Mesenteric fat pad (tissue), 1 donor: ENCODE measurements around the gene SERTAD3. TPM values are rescaled to one million over a fixed set of nuclear protein-coding genes. Genes with fewer than 3 reads are reported as not detected.
"Not testable (repeated sequence)": the region's sequence is repeated elsewhere in the genome, so short reads cannot be mapped to it uniquely, and the experiment has no call there.

Experiments used
- DNase-seq: peaks from one replicate; pipeline ENCODE4 v3.0.0-alpha.2; 2020; ENCODE audit warnings: low spot score
- total RNA-seq: library from RNA; stranded (reverse); fragmentation: NEBNext Ultra II Directional; extraction: Animal tissue kit (Norgen Biotek cat#: 25700); gene quantifications from one replicate; pipeline ENCODE4 v1.2.1, GENCODE V29; 2021
- donor health status: DM: yes; HTN: yes; CAD: no.

Gene SERTAD3
- total RNA-seq, 1 donor from 2014 or later = 40.7 TPM

DNA sequence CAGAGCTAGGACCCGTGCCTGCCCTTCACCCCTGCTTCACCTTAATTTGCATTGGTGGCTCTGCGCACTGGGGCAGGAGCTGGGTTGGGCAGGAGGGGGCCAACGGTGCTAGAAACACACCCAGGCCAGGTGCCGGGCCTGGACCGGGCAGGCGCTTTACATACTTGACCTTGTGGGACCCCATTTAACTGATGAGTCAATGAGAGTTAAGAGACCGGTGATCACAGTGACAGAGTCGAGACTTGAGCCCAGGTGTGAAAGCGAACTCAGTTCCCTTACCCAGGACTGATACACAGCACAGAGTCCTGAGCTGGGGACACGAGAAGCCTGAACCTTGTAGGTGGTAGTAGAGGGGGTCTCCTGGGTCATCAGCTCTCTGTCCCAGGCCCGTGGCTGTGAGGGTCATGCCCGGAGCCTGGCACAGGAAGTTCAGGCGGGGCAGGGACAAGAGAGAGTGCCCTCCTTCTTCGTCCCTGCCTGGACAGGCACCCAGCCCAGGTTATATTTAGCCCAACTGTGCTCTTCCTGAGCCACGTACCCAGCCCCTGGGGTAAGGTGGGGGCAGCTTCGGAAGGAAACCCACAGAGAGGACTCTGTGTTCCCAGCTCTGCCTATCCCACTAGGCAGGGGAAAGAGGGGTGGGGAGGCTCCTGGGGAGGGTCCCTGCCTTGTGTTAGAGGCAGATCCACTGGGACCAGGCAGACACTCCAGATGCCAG, 32.9 kb downstream of the SERTAD3 start:
- DNase-seq = no peak

GRCh38 chr19:40410030-40410389, 34.1 kb downstream of the SERTAD3 start:
- no peak for DNase-seq

DNA sequence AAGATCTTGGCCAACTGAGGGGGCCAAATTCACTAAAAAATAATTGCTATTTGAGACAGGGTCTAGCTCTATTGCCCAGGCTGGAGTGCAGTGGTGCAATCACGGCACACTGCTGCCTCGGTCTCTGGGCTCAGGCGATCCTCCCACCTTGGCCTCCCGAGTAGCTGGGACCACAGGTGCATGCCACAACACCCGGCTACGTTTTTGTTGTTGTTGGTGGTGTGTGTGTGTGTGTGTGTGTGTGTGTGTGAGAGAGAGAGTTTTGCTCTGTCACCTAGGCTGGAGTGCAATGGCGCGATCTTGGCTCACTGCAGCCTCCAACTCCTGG, 35.6 kb downstream of the SERTAD3 start:
- DNase-seq = not testable (repeated sequence)

DNA sequence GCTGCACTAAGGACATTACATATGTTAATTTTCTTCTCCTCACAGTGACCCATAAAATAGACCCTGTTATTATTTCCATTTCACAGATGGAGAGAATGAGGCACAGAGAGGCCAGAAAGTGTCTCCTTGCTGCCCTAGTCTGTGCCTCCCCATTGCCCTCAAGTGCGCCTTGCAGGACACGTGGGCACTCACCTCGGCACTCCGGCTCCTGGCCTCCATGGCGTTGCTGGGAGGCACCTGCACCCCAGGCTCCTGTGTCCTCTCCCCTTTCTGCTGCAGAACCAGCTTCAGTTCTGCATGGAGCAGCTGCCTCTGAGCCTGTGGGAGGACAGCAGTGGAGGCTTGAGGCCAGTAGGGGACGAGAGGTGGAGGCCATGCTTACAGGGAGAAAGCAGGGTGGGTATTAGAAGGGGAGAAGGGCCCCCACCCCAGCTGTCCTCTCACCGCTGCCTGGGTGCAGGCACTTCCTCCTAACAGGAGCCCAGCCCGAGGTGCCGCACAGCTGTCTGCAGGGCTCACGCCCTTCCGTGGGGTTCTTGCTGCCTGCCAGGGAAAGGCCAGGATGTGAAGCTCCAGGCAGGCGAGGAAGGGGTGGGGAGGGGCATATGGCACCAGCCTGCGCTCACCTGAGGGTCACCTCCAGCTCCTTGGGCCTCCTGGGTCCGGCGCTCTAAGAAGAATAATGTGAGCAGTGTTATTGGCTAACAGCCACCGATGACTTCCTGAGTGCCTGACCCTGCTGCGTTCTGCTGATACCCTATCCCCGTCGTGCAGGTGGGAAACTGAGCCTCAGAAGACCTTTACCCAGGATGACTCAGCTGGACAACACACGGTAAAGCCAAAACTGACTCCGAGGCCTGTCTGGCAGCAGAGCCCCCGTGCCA, 36.2 kb downstream of the SERTAD3 start:
- DNase-seq = no peak

GRCh38 chr19:40403262-40403984, 40.7 kb downstream of the SERTAD3 start:
- DNase-seq = peak; percentile 93

- no peak for DNase-seq
These were observed 43.6 kb downstream of the SERTAD3 start for GRCh38 chr19:40400559-40400958.

DNA sequence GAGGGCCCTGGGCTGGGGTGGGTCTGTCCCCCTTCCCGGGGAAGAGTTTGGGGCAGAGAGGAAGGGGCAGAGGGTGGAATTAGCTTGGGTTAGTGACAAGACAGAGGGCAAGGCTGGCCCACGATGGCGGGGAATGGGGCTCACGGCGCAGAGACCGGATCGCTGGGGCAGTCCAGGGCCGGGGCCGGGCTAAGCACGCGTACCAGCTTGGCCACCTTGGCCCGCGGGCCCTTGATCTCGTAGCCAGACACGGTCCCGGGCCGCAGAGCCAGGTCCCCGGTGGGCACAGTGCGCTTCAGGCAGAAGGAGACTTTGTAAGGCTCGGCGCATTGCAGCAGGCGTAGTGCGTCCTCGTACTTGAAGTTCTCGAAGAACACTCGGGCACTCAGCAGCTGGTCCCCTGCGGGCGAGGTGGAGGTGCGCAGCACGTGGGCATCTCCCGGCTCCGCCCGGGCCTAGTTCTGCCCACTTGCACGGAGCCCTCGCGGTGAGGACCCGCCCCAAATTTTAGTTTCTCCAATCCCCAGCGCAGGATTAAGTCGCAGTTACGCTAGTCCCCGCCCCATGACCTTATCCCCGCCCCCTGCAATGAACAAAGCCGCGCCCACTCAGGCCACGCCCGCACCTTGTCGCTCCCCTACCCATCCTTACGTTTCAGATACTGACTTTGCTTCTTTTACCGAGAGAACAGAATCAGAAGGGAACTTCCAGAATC, 45.6 kb downstream of the SERTAD3 start:
- DNase-seq = no peak

DNA sequence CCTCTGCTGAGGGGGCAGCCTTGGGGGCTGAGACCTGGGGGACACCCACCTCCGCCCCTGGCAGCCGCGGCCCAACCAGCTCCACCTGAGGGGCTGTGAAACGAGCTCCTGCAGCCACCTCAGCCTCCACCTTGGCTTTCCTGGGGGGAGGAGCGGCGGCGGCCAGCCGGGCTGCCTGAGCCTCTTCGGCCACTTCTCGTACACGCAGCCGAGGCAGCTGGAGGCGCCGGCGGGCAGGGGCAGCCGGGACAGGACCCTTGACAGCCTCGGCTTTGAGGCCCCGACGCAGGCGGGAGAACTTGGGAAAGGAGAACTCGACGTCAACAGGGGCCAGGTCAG, 46.6 kb downstream of the SERTAD3 start:
- no peak for DNase-seq

DNA sequence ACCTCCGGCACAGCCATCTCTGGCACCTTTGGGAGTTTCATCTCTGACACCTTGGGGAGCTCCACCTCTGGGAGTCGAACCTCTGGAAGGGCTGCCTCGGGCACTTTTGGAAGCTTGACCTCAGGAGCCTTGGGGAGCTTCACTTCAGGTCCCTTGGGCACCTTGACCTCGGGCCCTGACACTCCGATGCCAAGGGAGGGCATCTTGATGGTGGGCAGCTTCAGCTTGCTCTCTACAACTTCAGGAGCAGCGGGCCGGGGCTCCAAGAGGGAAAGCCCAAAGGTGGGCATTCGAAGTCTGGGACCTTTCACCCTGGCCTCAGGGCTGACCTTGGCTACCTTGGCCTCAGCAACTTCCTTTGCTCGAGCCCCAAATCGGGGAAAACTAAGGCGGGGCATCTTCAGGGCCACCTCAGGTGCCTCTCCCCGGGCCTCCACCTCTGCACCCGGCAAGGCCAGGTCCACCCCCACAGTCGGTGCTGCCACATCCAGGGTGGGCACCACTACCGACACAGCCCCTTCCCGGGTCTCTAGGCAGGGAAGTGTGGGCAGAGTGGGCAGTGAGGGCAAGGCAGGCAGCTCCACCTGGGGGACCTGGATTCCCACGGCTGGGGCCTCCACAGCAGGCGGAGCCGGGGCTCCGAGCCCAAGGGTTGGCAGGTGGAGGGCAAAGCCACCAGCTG, 47.1 kb downstream of the SERTAD3 start:
- no peak for DNase-seq

GRCh38 chr19:40395956-40396355, 48.2 kb downstream of the SERTAD3 start:
- DNase-seq = no peak

DNA sequence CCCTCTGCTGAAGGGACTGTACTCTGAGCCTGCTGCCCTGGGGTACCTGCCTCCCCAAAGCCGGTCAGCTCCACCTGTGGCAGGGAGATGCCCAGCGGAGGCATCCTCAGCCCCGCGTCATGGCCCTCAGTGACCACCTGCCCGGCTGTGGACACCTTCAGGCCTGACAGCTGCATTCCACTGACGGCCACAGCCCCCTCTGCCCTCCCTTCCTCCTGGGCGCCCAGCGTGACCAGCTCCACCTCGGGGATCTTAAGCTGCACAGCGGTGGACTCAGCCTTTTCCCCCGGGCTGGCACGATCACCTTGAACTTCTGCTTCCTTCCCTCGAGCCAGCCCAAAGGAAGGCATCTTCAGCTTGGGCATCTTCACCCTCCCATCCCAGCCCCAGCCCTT, 49.3 kb downstream of the SERTAD3 start:
- no peak for DNase-seq

GRCh38 chr19:40393894-40394815, 50.0 kb downstream of the SERTAD3 start:
- no peak for DNase-seq

- no peak for DNase-seq
These were observed 51.1 kb downstream of the SERTAD3 start for GRCh38 chr19:40392894-40393517.

DNA sequence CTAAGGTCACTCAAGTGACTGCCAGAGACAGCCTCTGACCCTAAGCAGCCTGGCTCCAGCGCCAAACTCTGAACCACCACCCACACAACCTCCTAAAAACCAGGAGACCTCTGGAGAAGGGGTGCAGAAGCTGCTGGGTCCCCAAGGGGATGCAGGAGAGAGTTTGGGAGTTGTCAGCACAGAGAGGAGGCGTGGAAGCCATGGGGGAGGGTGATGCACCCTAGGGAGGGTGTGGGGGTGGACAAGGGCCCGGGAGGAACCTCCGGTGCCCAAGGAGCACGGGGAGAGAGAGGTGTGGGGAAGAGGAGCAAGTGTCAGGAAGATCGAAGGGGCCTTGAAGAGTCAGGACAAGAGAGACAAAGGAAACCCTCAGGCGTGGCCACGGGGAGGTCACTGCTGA, 52.0 kb downstream of the SERTAD3 start:
- DNase-seq = no peak

Other genes starting within 250 kb of the SERTAD3 start
- gene TTC9B, start 226.0 kb downstream of the SERTAD3 start, total RNA-seq = not detected
- gene CCNP, start 217.6 kb downstream of the SERTAD3 start, total RNA-seq = 0.39 TPM
- 189 TPM for gene AKT2, start 159.0 kb downstream of the SERTAD3 start, total RNA-seq
- gene C19orf47, start 95.9 kb downstream of the SERTAD3 start, total RNA-seq = 13.0 TPM
- 275 TPM for gene PLD3, start 95.6 kb downstream of the SERTAD3 start, total RNA-seq
- 0.29 TPM for gene HIPK4, start 54.2 kb downstream of the SERTAD3 start, total RNA-seq
- 2.3 TPM for gene PRX, start 31.0 kb downstream of the SERTAD3 start, total RNA-seq
- 20.2 TPM for gene SERTAD1, start 18.3 kb downstream of the SERTAD3 start, total RNA-seq
- gene BLVRB, start 21.4 kb upstream of the SERTAD3 start, total RNA-seq = 141 TPM
- 6.1 TPM for gene SPTBN4, start 22.7 kb upstream of the SERTAD3 start, total RNA-seq
- 54.3 TPM for gene SHKBP1, start 132.5 kb upstream of the SERTAD3 start, total RNA-seq
- 217 TPM for gene LTBP4, start 157.0 kb upstream of the SERTAD3 start, total RNA-seq
- gene NUMBL, start 246.3 kb upstream of the SERTAD3 start, total RNA-seq = 63.8 TPM